Neural cell (in vitro differentiated cells): ENCODE results near the gene RBMS3. TPM values are rescaled to one million over a fixed set of nuclear protein-coding genes. Genes with fewer than 3 reads are reported as not detected.

ENCODE experiments used
- H2AFZ ChIP-seq: fragments of 200-600, 300-800 bp; sonication (generic), shearing (Covaris generic); 2 replicates; pipeline ENCODE4 v1.6.0; 2014; ENCODE audit warnings: low read depth, mild to moderate bottlenecking, antibody characterized with exemption, low read length, moderate library complexity
- H3F3A ChIP-seq: fragments of 200-600 bp; shearing (Covaris generic); 2 replicates; pipeline ENCODE4 v1.6.1; 2016; ENCODE audit warnings: mild to moderate bottlenecking, moderate library complexity, mixed read lengths, antibody characterized with exemption, low read length; ENCODE audit not compliant: insufficient read depth, poor library complexity, severe bottlenecking
- H3K27ac ChIP-seq: fragments of 200-600, 300-800 bp; sonication (generic), shearing (Covaris generic); 2 replicates; pipeline ENCODE4 v1.5.1; 2014; ENCODE audit warnings: mild to moderate bottlenecking, low read length, moderate library complexity
- H3K27me3 ChIP-seq: fragments of 300-800, 200-600 bp; sonication (generic), shearing (Covaris generic); 2 replicates; pipeline ENCODE4 v1.6.0; 2014; ENCODE audit warnings: mild to moderate bottlenecking, low read depth, low read length, moderate library complexity; ENCODE audit not compliant: insufficient read depth
- H3K36me3 ChIP-seq: fragments of 300-800, 200-600 bp; sonication (generic), shearing (Covaris generic); 2 replicates; pipeline ENCODE4 v1.5.1; 2014; ENCODE audit warnings: mild to moderate bottlenecking, antibody characterized with exemption, low read length, moderate library complexity; ENCODE audit not compliant: insufficient read depth
- H3K4me2 ChIP-seq: fragments of 300-800, 200-600 bp; sonication (generic), shearing (Covaris generic); 2 replicates; pipeline ENCODE4 v1.6.0; 2014; ENCODE audit warnings: mild to moderate bottlenecking, low read length
- H3K4me3 ChIP-seq: fragments of 300-800, 200-600 bp; sonication (generic), shearing (Covaris generic); 2 replicates; pipeline ENCODE4 v1.5.1; 2014; ENCODE audit warnings: mild to moderate bottlenecking, low read length, moderate library complexity
- H3K79me2 ChIP-seq: fragments of 200-600 bp; shearing (Covaris generic); replicated peaks from 2 replicates; pipeline ENCODE4 v1.6.0; 2014; ENCODE audit warnings: mild to moderate bottlenecking, low read length, moderate library complexity; ENCODE audit not compliant: insufficient read depth
- H3K9ac ChIP-seq: fragments of 300-800, 200-600 bp; sonication (generic), shearing (Covaris generic); 2 replicates; pipeline ENCODE4 v1.6.1; 2016; ENCODE audit warnings: mild to moderate bottlenecking, low read length, mixed read lengths
- H3K9me2 ChIP-seq: fragments of 200-600 bp; shearing (Covaris generic); 2 replicates; pipeline ENCODE4 v1.6.1; 2016; ENCODE audit warnings: mild to moderate bottlenecking, low read length, mixed read lengths; ENCODE audit not compliant: insufficient read depth
- H3K9me3 ChIP-seq: fragments of 200-600, 300-800 bp; sonication (generic), shearing (Covaris generic); 2 replicates; pipeline ENCODE4 v1.6.1; 2016; ENCODE audit warnings: mild to moderate bottlenecking, mixed run types, low read length, moderate library complexity, mixed read lengths
- H4K20me1 ChIP-seq: fragments of 200-600 bp; shearing (Covaris generic); 2 replicates; pipeline ENCODE4 v1.6.1; 2016; ENCODE audit warnings: mild to moderate bottlenecking, mixed run types; ENCODE audit not compliant: insufficient read depth
- CTCF ChIP-seq: fragments of 450-650 bp; IDR thresholded peaks from 2 replicates; pipeline ENCODE4 v1.5.1; 2014; ENCODE audit warnings: antibody characterized with exemption, mild to moderate bottlenecking, moderate library complexity; ENCODE audit not compliant: poor library complexity, severe bottlenecking
- EP300 ChIP-seq: fragments of 450-650 bp; conservative IDR thresholded peaks from 2 replicates; pipeline ENCODE4 v1.6.1; 2014; ENCODE audit warnings: antibody characterized with exemption, mild to moderate bottlenecking, moderate library complexity; ENCODE audit not compliant: poor library complexity, severe bottlenecking
- EZH2 ChIP-seq: fragments of 200-600, 300-800 bp; shearing (Covaris generic), sonication (generic); IDR thresholded peaks from 2 replicates; pipeline ENCODE4 v1.6.1; 2014; ENCODE audit warnings: antibody characterized with exemption, low read length, borderline replicate concordance, mild to moderate bottlenecking; ENCODE audit not compliant: insufficient read depth, poor library complexity, severe bottlenecking
- MXI1 ChIP-seq: fragments of 450-650 bp; conservative IDR thresholded peaks from 2 replicates; pipeline ENCODE4 v1.6.1; 2014; ENCODE audit warnings: antibody characterized with exemption, mild to moderate bottlenecking; ENCODE audit not compliant: poor library complexity, severe bottlenecking
- POLR2AphosphoS5 ChIP-seq: IDR thresholded peaks from 2 replicates; pipeline ENCODE4 v1.6.1; 2012
- RAD21 ChIP-seq: fragments of 450-650 bp; conservative IDR thresholded peaks from 2 replicates; pipeline ENCODE4 v1.6.1; 2014; ENCODE audit warnings: antibody characterized with exemption, mild to moderate bottlenecking, moderate library complexity
- REST ChIP-seq: IDR thresholded peaks from 2 replicates; pipeline ENCODE4 v1.6.1; 2012; ENCODE audit warnings: borderline replicate concordance
- SMC3 ChIP-seq: fragments of 450-650 bp; conservative IDR thresholded peaks from 2 replicates; pipeline ENCODE4 v1.6.1; 2014; ENCODE audit warnings: antibody characterized with exemption, mild to moderate bottlenecking, moderate library complexity; ENCODE audit not compliant: poor library complexity
- TAF1 ChIP-seq: IDR thresholded peaks from 2 replicates; pipeline ENCODE4 v1.6.1; 2012; ENCODE audit warnings: low read depth
- polyA plus RNA-seq: library from polyadenylated mRNA; depleted of rRNA; stranded (reverse); fragments of >200 nt; gene quantifications from 2 replicates; pipeline ENCODE4 v1.2.3, GENCODE V29; 2014

The RBMS3 gene
- polyA plus RNA-seq, 1 donor from 2014 or later, result 0.53 TPM

- Histone ChIP-seq H3K79me2 (no peaks in the 10 kb centered on the region), H3F3A (no peaks in the 10 kb centered on the region), H3K9me3 (no peaks in the 10 kb centered on the region), H2AFZ (no peak overlapping the region), H3K4me2 (no peak overlapping the region), H3K9ac (no peak overlapping the region), H3K27me3 (no peaks in the 10 kb centered on the region), H3K9me2 (no peaks in the 10 kb centered on the region), H3K27ac (no peak overlapping the region), H3K4me3 (no peak overlapping the region), H3K36me3 (no peaks in the 10 kb centered on the region), H4K20me1 (no peaks in the 10 kb centered on the region)
- TF ChIP-seq RAD21 (no peak), CTCF (no peak), EP300 (no peak), MXI1 (no peak), REST (no peak), SMC3 (no peak), TAF1 (no peak), EZH2 (no peak), POLR2AphosphoS5 (no peak)
Observed at GRCh38 chr3:29317659-29318173, 36.8 kb downstream of the RBMS3 start.

- Histone ChIP-seq H3K9me2 (no peaks in the 10 kb centered on the region), H3K4me3 (no peak overlapping the region), H3K4me2 (no peak overlapping the region), H3K9me3 (no peaks in the 10 kb centered on the region), H3K79me2 (no peaks in the 10 kb centered on the region), H3F3A (no peaks in the 10 kb centered on the region), H2AFZ (no peak overlapping the region), H3K27ac (no peak overlapping the region), H3K36me3 (no peaks in the 10 kb centered on the region), H4K20me1 (no peaks in the 10 kb centered on the region), H3K9ac (no peak overlapping the region), H3K27me3 (no peaks in the 10 kb centered on the region)
- TF ChIP-seq EP300 (no peak), REST (no peak), EZH2 (no peak), RAD21 (no peak), POLR2AphosphoS5 (no peak)
Observed at GRCh38 chr3:29318251-29318650, 37.4 kb downstream of the RBMS3 start.
